Central memory CD8-positive, alpha-beta T cell (primary cell): ENCODE results near the gene PYGL.
"Not testable (repeated sequence)": the region's sequence is repeated elsewhere in the genome, so short reads cannot be mapped to it uniquely, and the experiment has no call there.

Experiments
- ATAC-seq: fragments of 150-1000 bp; cut with Tn5 transposase; replicated peaks from 2 replicates; pipeline ENCODE4 v1.10.0; 2022; ENCODE audit warnings: mild to moderate bottlenecking, moderate FRiP score, moderate number of reproducible peaks; ENCODE audit not compliant: poor library complexity, severe bottlenecking; ENCODE audit errors: extremely low read depth
- DNase-seq, 2 donors: peaks; one replicate each; pipeline ENCODE4 v3.0.0; 2021; ENCODE audit warnings: low spot score in 2 of 2
- H3K27ac Mint-ChIP-seq: one replicate; pipeline ENCODE4 v1.8.0; 2022; ENCODE audit warnings: low read depth, mild to moderate bottlenecking, moderate library complexity, mixed read lengths
- H3K27me3 Mint-ChIP-seq: one replicate; pipeline ENCODE4 v1.8.0; 2022; ENCODE audit warnings: mixed read lengths
- H3K36me3 Mint-ChIP-seq: one replicate; pipeline ENCODE4 v1.8.0; 2022; ENCODE audit warnings: mild to moderate bottlenecking, moderate library complexity, mixed read lengths; ENCODE audit not compliant: insufficient read depth
- H3K4me1 Mint-ChIP-seq: one replicate; pipeline ENCODE4 v1.8.0; 2022; ENCODE audit warnings: mixed read lengths
- H3K4me3 Mint-ChIP-seq: one replicate; pipeline ENCODE4 v1.8.0; 2022; ENCODE audit warnings: mild to moderate bottlenecking, moderate library complexity, mixed read lengths
- H3K9me3 Mint-ChIP-seq: one replicate; pipeline ENCODE4 v1.8.0; 2022; ENCODE audit warnings: mixed read lengths

PYGL gene

GRCh38 chr14:50932156-50932555, 12.1 kb downstream of the PYGL start:
- Mint-ChIP-seq H3K9me3 (no peaks in the 10 kb centered on the region), H3K4me1 (no peaks in the 10 kb centered on the region), H3K36me3 (no peaks in the 10 kb centered on the region), H3K27me3 (peaks cover 73% of the 10 kb centered on the region), H3K4me3 (no peak overlapping the region), H3K27ac (no peak overlapping the region)
- DNase-seq, result no peak
- ATAC-seq, result no peak

GRCh38 chr14:50931559-50931958, 12.7 kb downstream of the PYGL start:
- H3K4me1 Mint-ChIP-seq, result no peaks in the 10 kb centered on the region
- no peak for DNase-seq
- no peaks in the 10 kb centered on the region for H3K36me3 Mint-ChIP-seq
- no peaks in the 10 kb centered on the region for H3K9me3 Mint-ChIP-seq
- H3K27ac Mint-ChIP-seq, result no peak overlapping the region
- peaks cover 74% of the 10 kb centered on the region for H3K27me3 Mint-ChIP-seq
- no peak for ATAC-seq
- H3K4me3 Mint-ChIP-seq, result no peak overlapping the region

- no peaks in the 10 kb centered on the region for H3K4me1 Mint-ChIP-seq
- H3K27ac Mint-ChIP-seq, result no peak overlapping the region
- no peaks in the 10 kb centered on the region for H3K9me3 Mint-ChIP-seq
- H3K27me3 Mint-ChIP-seq, result peaks cover 64% of the 10 kb centered on the region
- no peak overlapping the region for H3K4me3 Mint-ChIP-seq
- ATAC-seq (no peak), DNase-seq (no peak)
- H3K36me3 Mint-ChIP-seq, result no peaks in the 10 kb centered on the region
Measured at GRCh38 chr14:50929506-50929905, 14.8 kb downstream of the PYGL start.

DNA sequence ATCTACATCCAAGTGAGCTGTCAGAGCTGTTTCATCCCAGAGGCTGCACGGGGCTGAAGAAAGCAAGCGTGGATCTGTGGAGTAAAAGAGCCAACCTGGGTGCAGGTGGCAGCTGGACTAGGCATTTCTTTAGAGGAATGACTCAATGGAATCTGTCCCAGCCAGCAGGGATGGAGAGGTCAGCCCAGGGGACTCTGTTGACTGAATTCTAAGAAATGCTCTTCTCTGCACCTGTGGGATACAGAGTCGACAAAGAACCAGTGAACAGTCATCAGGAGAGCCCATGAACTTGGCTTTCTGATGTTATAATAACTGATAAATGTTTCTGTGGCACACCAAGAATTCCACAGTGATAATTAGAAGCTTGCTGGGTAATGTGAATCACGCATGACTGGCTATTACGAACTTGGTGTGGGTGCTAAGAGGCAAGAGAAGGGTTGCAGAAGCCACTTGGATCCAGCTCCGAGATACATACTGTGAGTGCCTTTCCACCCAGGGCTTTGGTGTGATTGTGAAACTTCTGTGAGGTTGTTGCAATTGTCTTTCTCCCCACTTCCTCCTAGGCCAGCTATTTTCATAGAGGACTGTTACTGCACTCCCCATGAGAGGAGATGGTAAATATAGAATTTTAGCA, 16.2 kb downstream of the PYGL start:
- peaks cover 52% of the 10 kb centered on the region for H3K27me3 Mint-ChIP-seq
- H3K4me3 Mint-ChIP-seq, result no peak overlapping the region
- no peaks in the 10 kb centered on the region for H3K9me3 Mint-ChIP-seq
- H3K27ac Mint-ChIP-seq, result no peak overlapping the region
- ATAC-seq (no peak), DNase-seq (no peak)
- no peaks in the 10 kb centered on the region for H3K36me3 Mint-ChIP-seq
- H3K4me1 Mint-ChIP-seq, result no peaks in the 10 kb centered on the region

DNA sequence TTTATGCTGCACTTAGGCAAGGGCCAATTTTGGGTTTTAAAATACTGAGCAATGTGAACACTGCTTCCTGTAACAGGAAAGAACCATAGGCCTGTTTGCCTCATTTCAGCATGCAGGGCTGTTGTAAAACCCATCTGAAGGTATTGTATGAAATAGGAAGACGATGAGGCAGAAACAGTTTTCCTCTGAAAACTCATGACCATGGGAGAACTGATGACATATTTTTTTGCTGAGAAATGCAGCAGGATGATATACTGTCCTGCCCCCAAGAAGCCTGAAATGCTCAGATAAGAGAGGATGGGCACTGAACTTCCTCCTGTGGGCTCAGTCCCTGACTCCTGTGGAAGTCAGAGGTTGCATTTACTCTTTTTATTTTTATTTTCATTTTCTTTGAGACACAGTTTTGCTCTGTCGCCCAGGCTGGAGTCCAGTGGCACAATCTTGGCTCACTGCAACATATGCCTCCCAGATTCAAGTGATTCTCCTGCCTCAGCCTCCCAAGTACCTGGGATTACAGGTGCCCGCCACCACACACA, 17.4 kb downstream of the PYGL start:
- no peak for ATAC-seq
- H3K4me3 Mint-ChIP-seq, result no peak overlapping the region

GRCh38 chr14:50924843-50925242, 19.4 kb downstream of the PYGL start:
- ATAC-seq, result no peak
- no peak overlapping the region for H3K4me3 Mint-ChIP-seq
- H3K4me1 Mint-ChIP-seq, result no peaks in the 10 kb centered on the region
- peaks cover 51% of the 10 kb centered on the region for H3K27me3 Mint-ChIP-seq
- no peak overlapping the region for H3K27ac Mint-ChIP-seq
- DNase-seq, result no peak
- H3K9me3 Mint-ChIP-seq, result no peaks in the 10 kb centered on the region
- H3K36me3 Mint-ChIP-seq, result no peaks in the 10 kb centered on the region

More for the DNA sequence above, 17.4 kb downstream of the PYGL start:
- Mint-ChIP-seq H3K27me3 (peaks cover 52% of the 10 kb centered on the region), H3K27ac (no peak overlapping the region), H3K36me3 (no peaks in the 10 kb centered on the region), H3K9me3 (no peaks in the 10 kb centered on the region), H3K4me1 (no peaks in the 10 kb centered on the region)
- DNase-seq, result no peak

- Mint-ChIP-seq H3K4me1 (no peaks in the 10 kb centered on the region), H3K27ac (no peak overlapping the region), H3K36me3 (no peaks in the 10 kb centered on the region), H3K27me3 (peaks cover 51% of the 10 kb centered on the region), H3K9me3 (no peaks in the 10 kb centered on the region), H3K4me3 (no peak overlapping the region)
- ATAC-seq (no peak), DNase-seq (no peak)
Measured at GRCh38 chr14:50924236-50924635, 20.0 kb downstream of the PYGL start.

- Mint-ChIP-seq H3K4me1 (no peaks in the 10 kb centered on the region), H3K4me3 (no peak overlapping the region), H3K36me3 (no peaks in the 10 kb centered on the region), H3K27me3 (peaks cover 57% of the 10 kb centered on the region), H3K27ac (no peak overlapping the region), H3K9me3 (no peaks in the 10 kb centered on the region)
- DNase-seq (no peak), ATAC-seq (no peak)
Measured at GRCh38 chr14:50922803-50923202, 21.5 kb downstream of the PYGL start.

DNA sequence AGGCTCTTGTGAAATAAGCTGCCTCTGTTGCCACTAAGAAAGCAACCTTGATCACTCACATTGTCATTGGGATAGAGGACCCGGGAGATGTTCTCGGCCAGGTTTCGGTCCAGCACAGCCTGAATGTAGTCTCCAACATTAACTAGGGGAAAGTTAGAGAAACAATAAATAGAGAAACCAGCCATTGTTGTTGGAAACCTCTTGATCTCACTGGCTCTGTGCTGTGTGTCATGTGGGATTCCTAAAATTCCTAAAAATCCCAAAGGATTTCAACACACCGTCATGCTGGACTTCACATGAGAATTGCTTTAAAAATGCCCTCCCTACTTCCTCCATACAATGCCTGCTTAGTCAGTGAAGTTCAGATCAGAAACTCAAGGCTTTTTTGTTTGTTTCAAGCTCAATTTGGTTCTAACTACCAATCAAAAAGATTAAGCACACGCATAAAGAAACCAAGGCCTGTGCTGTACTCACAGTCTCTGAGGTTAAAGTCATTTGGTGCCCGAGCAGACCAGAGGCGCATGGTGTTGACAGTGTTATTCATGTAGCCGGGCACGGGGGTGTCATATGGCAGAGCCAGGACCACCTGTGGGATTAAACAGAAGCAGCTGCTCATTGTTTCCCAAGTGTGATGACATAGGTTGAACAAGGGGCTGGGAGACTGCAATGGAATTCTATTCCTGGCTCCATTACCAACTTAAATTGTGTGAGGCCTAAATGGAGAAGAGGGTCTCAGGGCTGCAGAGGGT, 23.6 kb downstream of the PYGL start:
- Mint-ChIP-seq H3K36me3 (no peaks in the 10 kb centered on the region), H3K9me3 (no peaks in the 10 kb centered on the region), H3K4me3 (no peak overlapping the region), H3K27me3 (peaks cover 60% of the 10 kb centered on the region), H3K4me1 (no peaks in the 10 kb centered on the region), H3K27ac (no peak overlapping the region)
- no peak for DNase-seq
- no peak for ATAC-seq

- not testable (repeated sequence) for H3K4me1 Mint-ChIP-seq, ATAC-seq, H3K36me3 Mint-ChIP-seq, H3K4me3 Mint-ChIP-seq, H3K27ac Mint-ChIP-seq, DNase-seq, H3K9me3 Mint-ChIP-seq
- H3K27me3 Mint-ChIP-seq, result peaks cover 72% of the 10 kb centered on the region
Measured at GRCh38 chr14:50919524-50919923, 24.8 kb downstream of the PYGL start.

DNA sequence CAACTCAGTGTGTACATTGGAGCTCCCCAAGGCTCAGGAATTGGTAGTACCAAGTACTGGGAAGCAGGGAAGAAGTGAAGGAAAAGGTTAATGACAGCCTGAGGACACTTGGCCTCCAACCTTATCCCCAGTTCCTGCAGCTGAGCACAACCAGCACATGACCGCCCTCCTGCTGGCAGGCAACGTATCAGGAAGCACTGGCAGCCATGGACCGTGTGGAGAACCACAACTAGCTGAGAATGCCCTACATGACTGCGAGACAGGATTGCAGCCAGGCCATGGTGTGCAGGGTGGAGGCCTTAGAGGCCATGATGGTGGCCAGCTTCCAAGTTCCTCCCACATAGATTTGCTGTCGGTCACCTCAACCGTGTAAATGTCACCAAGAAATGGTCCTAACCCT, 26.8 kb downstream of the PYGL start:
- DNase-seq (no peak), ATAC-seq (no peak)
- Mint-ChIP-seq H3K27ac (no peak overlapping the region), H3K4me1 (no peaks in the 10 kb centered on the region), H3K27me3 (peaks cover 65% of the 10 kb centered on the region), H3K36me3 (no peaks in the 10 kb centered on the region), H3K9me3 (no peaks in the 10 kb centered on the region), H3K4me3 (no peak overlapping the region)

- no peaks in the 10 kb centered on the region for H3K4me1 Mint-ChIP-seq
- H3K9me3 Mint-ChIP-seq, result no peaks in the 10 kb centered on the region
- ATAC-seq, result no peak
- H3K27ac Mint-ChIP-seq, result no peak overlapping the region
- no peak overlapping the region for H3K4me3 Mint-ChIP-seq
- H3K36me3 Mint-ChIP-seq, result no peaks in the 10 kb centered on the region
- no peak for DNase-seq
- H3K27me3 Mint-ChIP-seq, result peaks cover 45% of the 10 kb centered on the region
Measured at GRCh38 chr14:50910495-50911420, 33.5 kb downstream of the PYGL start.
